Measurements from ENCODE around the gene ORMDL3.
"Not testable (repeated sequence)": the region's sequence is repeated elsewhere in the genome, so short reads cannot be mapped to it uniquely, and the experiment has no call there.

Gene ORMDL3

GRCh38 chr17:39925282-39926134, 1.9 kb downstream of the ORMDL3 start:
- no peak for FAIRE-seq
- DNase-seq (ENCODE audit: low spot score), result no peak

- no peak for FAIRE-seq
- no peak for DNase-seq (ENCODE audit: low spot score)
Measured at GRCh38 chr17:39924691-39925055, 2.7 kb downstream of the ORMDL3 start.

GRCh38 chr17:39923836-39924690, 3.3 kb downstream of the ORMDL3 start:
- DNase-seq (ENCODE audit: low spot score) (no peak), FAIRE-seq (no peak)

GRCh38 chr17:39923230-39923629, 4.2 kb downstream of the ORMDL3 start:
- FAIRE-seq, result no peak
- no peak for DNase-seq (ENCODE audit: low spot score)

- DNase-seq (ENCODE audit: low spot score) (no peak), FAIRE-seq (no peak)
Measured at GRCh38 chr17:39922006-39922405, 5.4 kb downstream of the ORMDL3 start.

- FAIRE-seq, result no peak
- no peak for DNase-seq (ENCODE audit: low spot score)
Measured at GRCh38 chr17:39921323-39921722, 6.1 kb downstream of the ORMDL3 start.

- DNase-seq (ENCODE audit: low spot score) (no peak), FAIRE-seq (no peak)
Measured at GRCh38 chr17:39920218-39921210, 6.9 kb downstream of the ORMDL3 start.

- no peak for DNase-seq (ENCODE audit: low spot score)
- FAIRE-seq, result no peak
Measured at GRCh38 chr17:39919087-39919683, 8.2 kb downstream of the ORMDL3 start.

- FAIRE-seq (no peak), DNase-seq (ENCODE audit: low spot score) (no peak)
Measured at GRCh38 chr17:39916918-39917317, 10.5 kb downstream of the ORMDL3 start.

GRCh38 chr17:39915559-39915958, 11.8 kb downstream of the ORMDL3 start:
- FAIRE-seq (no peak), DNase-seq (ENCODE audit: low spot score) (no peak)

GRCh38 chr17:39913989-39914388, 13.4 kb downstream of the ORMDL3 start:
- no peak for FAIRE-seq
- DNase-seq (ENCODE audit: low spot score), result no peak

- FAIRE-seq (no peak), DNase-seq (ENCODE audit: low spot score) (no peak)
Measured at GRCh38 chr17:39908789-39909352, 18.5 kb downstream of the ORMDL3 start.

- FAIRE-seq, result no peak
- no peak for DNase-seq (ENCODE audit: low spot score)
Measured at GRCh38 chr17:39904990-39905288, 22.5 kb downstream of the ORMDL3 start.

- FAIRE-seq (no peak), DNase-seq (ENCODE audit: low spot score) (no peak)
Measured at GRCh38 chr17:39903158-39903884, 24.1 kb downstream of the ORMDL3 start.

- not testable (repeated sequence) for FAIRE-seq; DNase-seq (ENCODE audit: low spot score)
Measured at GRCh38 chr17:39902027-39902426, 25.4 kb downstream of the ORMDL3 start.

GRCh38 chr17:39899215-39899614, 28.2 kb downstream of the ORMDL3 start:
- FAIRE-seq, result no peak
- DNase-seq (ENCODE audit: low spot score), result no peak

GRCh38 chr17:39898088-39898487, 29.3 kb downstream of the ORMDL3 start:
- FAIRE-seq (no peak), DNase-seq (ENCODE audit: low spot score) (no peak)

- no peak for DNase-seq (ENCODE audit: low spot score)
- FAIRE-seq, result no peak
Measured at GRCh38 chr17:39894681-39895376, 32.6 kb downstream of the ORMDL3 start.

- DNase-seq (ENCODE audit: low spot score) (no peak), FAIRE-seq (no peak)
Measured at GRCh38 chr17:39889200-39889599, 38.2 kb downstream of the ORMDL3 start.
